Immature natural killer cell (primary cell): ENCODE data around the gene ITGB3BP. TPM values are rescaled to one million over a fixed set of nuclear protein-coding genes. Genes with fewer than 3 reads are reported as not detected.
A peak's percentile ranks its signal among the peaks of the same experiment; 100 is the strongest.
"Not testable (repeated sequence)": the region's sequence is repeated elsewhere in the genome, so short reads cannot be mapped to it uniquely, and the experiment has no call there.

Experiments used
- DNase-seq, 3 donors: peaks; one replicate each; pipeline ENCODE4 v3.0.0; 2022; ENCODE audit warnings: mixed read lengths in 1 of 3
- H3K27ac Mint-ChIP-seq, 6 donors: one replicate each; pipeline ENCODE4 v1.8.0; 2020; ENCODE audit warnings: mixed read lengths in 6 of 6, mild to moderate bottlenecking in 5 of 6, inconsistent platforms in 4 of 6, moderate library complexity in 3 of 6
- H3K27me3 Mint-ChIP-seq, 3 donors: one replicate each; pipeline ENCODE4 v1.8.0; 2020 to 2021; ENCODE audit warnings: low read depth in 3 of 3, mild to moderate bottlenecking in 3 of 3, mixed read lengths in 3 of 3, moderate library complexity in 3 of 3, inconsistent platforms in 1 of 3
- H3K36me3 Mint-ChIP-seq, 3 donors: one replicate each; pipeline ENCODE4 v1.8.0; 2020; ENCODE audit warnings: mixed read lengths in 3 of 3, inconsistent platforms in 2 of 3, mild to moderate bottlenecking in 2 of 3
- H3K4me1 Mint-ChIP-seq, 2 donors: one replicate each; pipeline ENCODE4 v1.8.0; 2020; ENCODE audit warnings: inconsistent platforms in 2 of 2, mild to moderate bottlenecking in 2 of 2, mixed read lengths in 2 of 2, moderate library complexity in 1 of 2
- H3K4me3 Mint-ChIP-seq, 5 donors: one replicate each; pipeline ENCODE4 v1.8.0; 2020; ENCODE audit warnings: mild to moderate bottlenecking in 5 of 5, mixed read lengths in 5 of 5, inconsistent platforms in 3 of 5, moderate library complexity in 3 of 5
- H3K9me3 Mint-ChIP-seq, 6 donors: one replicate each; pipeline ENCODE4 v1.8.0; 2020; ENCODE audit warnings: mild to moderate bottlenecking in 6 of 6, mixed read lengths in 6 of 6, inconsistent platforms in 4 of 6, moderate library complexity in 3 of 6
- polyA plus RNA-seq, 3 donors: library from polyadenylated mRNA; unstranded; fragments of 300-500 nt; fragmentation: Illumina TruSeq; gene quantifications; one replicate each; pipeline ENCODE4 v1.2.3, GENCODE V29; 2021

ITGB3BP gene
- polyA plus RNA-seq: 10 to 100 TPM in 2 of 3 donors, 1 to 10 TPM in 1; 7.9 to 24.0 (median 23.5) TPM

GRCh38 chr1:63522891-63523728, at the start of gene ITGB3BP, which contains the start of gene EFCAB7:
Gene ITGB3BP (minus strand): TSS chr1:63523225. CDS start chr1:63523133, 92 bp downstream.
Gene EFCAB7 (plus strand): TSS chr1:63523525. CDS start chr1:63525573, 2,048 bp downstream.
- Mint-ChIP-seq H3K4me1 (peaks cover 20 to 29% of the 10 kb centered on the region in 2 donors), H3K27me3 (peaks cover 5 to 13% (median 11%) of the 10 kb centered on the region in 3 donors), H3K4me3 (peak within 1 kb of the TSS; percentile 88 to 98 (median 92)), H3K27ac (peak within 1 kb of the TSS; percentile 96 to 99 (median 98)), H3K36me3 (peaks cover 0 to 10% (median 2%) of the 10 kb centered on the region in 3 donors), H3K9me3 (no peaks in the 10 kb centered on the region)
- DNase-seq: peak; percentile 82 to 86 (median 85)

- not testable (repeated sequence) for H3K36me3 Mint-ChIP-seq, H3K9me3 Mint-ChIP-seq, H3K4me1 Mint-ChIP-seq, H3K4me3 Mint-ChIP-seq, DNase-seq, H3K27ac Mint-ChIP-seq, H3K27me3 Mint-ChIP-seq
These were observed 49.7 kb upstream of the ITGB3BP start for GRCh38 chr1:63572686-63573085.

- H3K4me1 Mint-ChIP-seq: no peaks in the 10 kb centered on the region
- peaks cover 0 to 3% (median 0%) of the 10 kb centered on the region in 3 donors for H3K27me3 Mint-ChIP-seq
- H3K27ac Mint-ChIP-seq: no peak overlapping the region
- H3K4me3 Mint-ChIP-seq: no peak overlapping the region
- no peaks in the 10 kb centered on the region for H3K9me3 Mint-ChIP-seq
- peaks cover 3 to 9% (median 8%) of the 10 kb centered on the region in 3 donors for H3K36me3 Mint-ChIP-seq
- DNase-seq: no peak
These were observed 46.8 kb upstream of the ITGB3BP start for GRCh38 chr1:63569640-63570316.

GRCh38 chr1:63569068-63569467, 46.0 kb upstream of the ITGB3BP start:
- peaks cover 9 to 15% (median 10%) of the 10 kb centered on the region in 3 donors for H3K36me3 Mint-ChIP-seq
- H3K27ac Mint-ChIP-seq: no peak overlapping the region
- no peak for DNase-seq
- H3K27me3 Mint-ChIP-seq: peaks cover 0 to 3% (median 0%) of the 10 kb centered on the region in 3 donors
- H3K9me3 Mint-ChIP-seq: no peaks in the 10 kb centered on the region
- no peak overlapping the region for H3K4me3 Mint-ChIP-seq
- no peaks in the 10 kb centered on the region for H3K4me1 Mint-ChIP-seq

GRCh38 chr1:63563745-63564144, 40.7 kb upstream of the ITGB3BP start:
- peaks cover 19 to 24% (median 20%) of the 10 kb centered on the region in 3 donors for H3K36me3 Mint-ChIP-seq
- no peaks in the 10 kb centered on the region for H3K9me3 Mint-ChIP-seq
- no peak for DNase-seq
- H3K4me1 Mint-ChIP-seq: no peaks in the 10 kb centered on the region
- H3K4me3 Mint-ChIP-seq: no peak overlapping the region
- no peak overlapping the region for H3K27ac Mint-ChIP-seq
- peaks cover 0 to 3% (median 0%) of the 10 kb centered on the region in 3 donors for H3K27me3 Mint-ChIP-seq

GRCh38 chr1:63559357-63559756, 36.3 kb upstream of the ITGB3BP start:
- Mint-ChIP-seq H3K27ac (peak overlapping the region in 1 of 6 donors; percentile 24), H3K4me3 (no peak overlapping the region), H3K9me3 (no peaks in the 10 kb centered on the region), H3K4me1 (no peaks in the 10 kb centered on the region), H3K27me3 (no peaks in the 10 kb centered on the region), H3K36me3 (peaks cover 10 to 17% (median 12%) of the 10 kb centered on the region in 3 donors)
- DNase-seq: no peak

- H3K4me1 Mint-ChIP-seq: no peaks in the 10 kb centered on the region
- H3K27ac Mint-ChIP-seq: no peak overlapping the region
- no peak overlapping the region for H3K4me3 Mint-ChIP-seq
- H3K36me3 Mint-ChIP-seq: peaks cover 8 to 21% (median 10%) of the 10 kb centered on the region in 3 donors
- no peaks in the 10 kb centered on the region for H3K9me3 Mint-ChIP-seq
- no peak for DNase-seq
- H3K27me3 Mint-ChIP-seq: no peaks in the 10 kb centered on the region
These were observed 34.5 kb upstream of the ITGB3BP start for GRCh38 chr1:63557365-63557987.

GRCh38 chr1:63555480-63555879, 32.5 kb upstream of the ITGB3BP start:
- no peaks in the 10 kb centered on the region for H3K27me3 Mint-ChIP-seq
- no peak for DNase-seq
- H3K36me3 Mint-ChIP-seq: peaks cover 0 to 12% (median 11%) of the 10 kb centered on the region in 3 donors
- no peak overlapping the region for H3K27ac Mint-ChIP-seq
- no peaks in the 10 kb centered on the region for H3K4me1 Mint-ChIP-seq
- H3K4me3 Mint-ChIP-seq: no peak overlapping the region
- H3K9me3 Mint-ChIP-seq: no peaks in the 10 kb centered on the region

- H3K4me1 Mint-ChIP-seq: no peaks in the 10 kb centered on the region
- H3K27me3 Mint-ChIP-seq: no peaks in the 10 kb centered on the region
- peaks cover 5 to 20% (median 12%) of the 10 kb centered on the region in 3 donors for H3K36me3 Mint-ChIP-seq
- H3K4me3 Mint-ChIP-seq: no peak overlapping the region
- H3K9me3 Mint-ChIP-seq: no peaks in the 10 kb centered on the region
- no peak for DNase-seq
- no peak overlapping the region for H3K27ac Mint-ChIP-seq
These were observed 25.9 kb upstream of the ITGB3BP start for GRCh38 chr1:63548877-63549276.

GRCh38 chr1:63548303-63548702, 25.3 kb upstream of the ITGB3BP start:
- no peak overlapping the region for H3K27ac Mint-ChIP-seq
- no peaks in the 10 kb centered on the region for H3K9me3 Mint-ChIP-seq
- no peaks in the 10 kb centered on the region for H3K4me1 Mint-ChIP-seq
- no peak for DNase-seq
- H3K27me3 Mint-ChIP-seq: no peaks in the 10 kb centered on the region
- peaks cover 5 to 15% (median 12%) of the 10 kb centered on the region in 3 donors for H3K36me3 Mint-ChIP-seq
- no peak overlapping the region for H3K4me3 Mint-ChIP-seq

- Mint-ChIP-seq H3K36me3 (peaks cover 5 to 15% (median 12%) of the 10 kb centered on the region in 3 donors), H3K9me3 (no peaks in the 10 kb centered on the region), H3K4me3 (no peak overlapping the region), H3K27ac (no peak overlapping the region), H3K4me1 (no peaks in the 10 kb centered on the region), H3K27me3 (no peaks in the 10 kb centered on the region)
- DNase-seq: no peak
These were observed 24.7 kb upstream of the ITGB3BP start for GRCh38 chr1:63547621-63548294.

- peaks cover 5 to 15% (median 12%) of the 10 kb centered on the region in 3 donors for H3K36me3 Mint-ChIP-seq
- no peak overlapping the region for H3K4me3 Mint-ChIP-seq
- H3K4me1 Mint-ChIP-seq: no peaks in the 10 kb centered on the region
- no peaks in the 10 kb centered on the region for H3K9me3 Mint-ChIP-seq
- no peaks in the 10 kb centered on the region for H3K27me3 Mint-ChIP-seq
- DNase-seq: no peak
- no peak overlapping the region for H3K27ac Mint-ChIP-seq
These were observed 22.8 kb upstream of the ITGB3BP start for GRCh38 chr1:63545780-63546179.

GRCh38 chr1:63537940-63538339, 14.9 kb upstream of the ITGB3BP start:
- Mint-ChIP-seq H3K4me1 (no peaks in the 10 kb centered on the region), H3K9me3 (no peaks in the 10 kb centered on the region), H3K36me3 (peaks cover 0 to 9% (median 5%) of the 10 kb centered on the region in 3 donors), H3K27ac (no peak overlapping the region), H3K27me3 (no peaks in the 10 kb centered on the region), H3K4me3 (no peak overlapping the region)
- no peak for DNase-seq
